GM21619 (cell line): ENCODE data around the gene CAMK4.

Experiments
- ATAC-seq: cut with Tn5 transposase; IDR thresholded peaks from one replicate; pipeline ENCODE4 v1.9.1; 2021; ENCODE audit not compliant: unreplicated experiment

CAMK4 gene

DNA sequence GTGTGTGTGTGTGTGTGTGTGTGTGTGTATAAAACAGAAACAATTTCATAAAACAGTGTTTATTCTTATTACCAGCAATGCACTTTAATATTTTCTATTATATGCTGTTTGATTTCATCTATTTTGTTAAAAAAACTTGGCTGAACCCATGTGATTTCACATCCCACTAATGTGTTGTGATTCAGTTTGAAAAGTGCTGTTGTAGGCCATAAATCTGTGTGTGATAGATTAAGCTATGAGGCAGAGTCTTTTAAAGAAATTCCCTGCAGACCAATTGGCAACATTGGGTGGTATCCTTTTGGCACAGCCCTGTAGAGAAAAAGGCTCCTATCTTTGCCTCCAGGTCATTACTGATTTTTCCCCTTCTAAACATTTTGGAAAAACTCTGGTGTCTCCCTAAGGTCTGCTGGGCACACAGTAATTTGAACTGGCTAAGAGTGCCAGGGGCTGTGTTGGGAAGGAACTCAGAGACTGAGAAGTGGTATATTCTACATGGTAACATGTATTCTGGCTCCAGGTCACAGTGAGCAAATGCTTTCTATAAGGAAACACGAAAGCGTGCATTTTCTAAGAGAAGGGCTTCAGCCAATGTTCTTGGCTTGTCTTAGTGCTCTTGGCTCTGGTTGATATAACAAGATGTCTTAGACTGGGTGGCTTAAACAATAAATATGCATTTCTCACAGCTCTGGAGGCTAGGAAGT lies 4.5 kb downstream of the CAMK4 start:
- ATAC-seq, result no peak

DNA sequence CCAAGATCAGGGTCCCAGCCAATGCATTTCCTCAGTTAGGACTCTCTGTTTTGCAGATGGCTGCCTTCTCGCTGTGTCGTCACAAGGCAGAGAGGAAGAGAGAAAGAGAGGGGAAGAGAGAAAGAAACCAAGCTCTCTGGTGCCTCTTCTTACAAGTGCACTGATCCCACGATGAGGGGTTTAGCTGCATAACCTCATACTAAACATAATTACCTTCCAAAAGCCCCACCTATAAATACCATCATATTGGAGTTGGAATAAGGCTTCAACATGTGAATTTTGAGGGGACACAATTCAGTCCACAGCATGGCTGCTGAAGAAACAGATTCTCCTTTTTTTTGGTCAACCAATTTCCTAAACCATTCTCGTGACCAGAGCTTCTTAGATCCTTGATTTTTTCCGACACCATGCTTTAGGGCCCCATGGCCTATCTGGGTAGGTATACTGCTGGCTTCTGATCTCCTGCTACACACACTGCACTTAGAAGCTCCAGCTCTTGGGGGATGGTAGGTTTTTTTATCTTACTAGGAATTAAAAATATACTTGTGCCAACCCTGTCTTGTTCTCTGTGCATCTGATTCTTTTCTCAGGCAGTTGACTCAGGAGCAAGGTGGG lies 5.1 kb downstream of the CAMK4 start:
- ATAC-seq, result no peak

- peak; percentile 31 for ATAC-seq
Observed at GRCh38 chr5:111229871-111230810, 6.0 kb downstream of the CAMK4 start.

DNA sequence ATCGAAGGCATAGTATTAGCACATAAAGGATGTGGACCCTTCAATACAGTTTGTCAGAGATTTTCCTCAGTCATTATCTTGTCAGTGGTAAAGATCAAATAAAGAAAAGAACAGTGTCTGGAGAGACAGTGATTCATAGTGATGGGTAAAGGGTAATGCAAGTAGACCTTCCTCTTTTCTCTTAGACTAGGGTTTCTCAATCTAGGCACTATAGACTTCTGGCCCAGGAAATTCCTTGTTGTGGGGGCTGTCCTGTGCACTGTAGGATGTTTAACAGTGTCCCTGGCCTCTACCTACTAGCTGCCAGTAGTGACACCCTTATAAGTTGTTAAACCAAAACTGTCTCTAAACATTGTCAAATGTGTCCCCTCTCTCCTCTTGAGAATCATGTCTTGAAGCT lies 6.9 kb downstream of the CAMK4 start:
- ATAC-seq, result no peak

DNA sequence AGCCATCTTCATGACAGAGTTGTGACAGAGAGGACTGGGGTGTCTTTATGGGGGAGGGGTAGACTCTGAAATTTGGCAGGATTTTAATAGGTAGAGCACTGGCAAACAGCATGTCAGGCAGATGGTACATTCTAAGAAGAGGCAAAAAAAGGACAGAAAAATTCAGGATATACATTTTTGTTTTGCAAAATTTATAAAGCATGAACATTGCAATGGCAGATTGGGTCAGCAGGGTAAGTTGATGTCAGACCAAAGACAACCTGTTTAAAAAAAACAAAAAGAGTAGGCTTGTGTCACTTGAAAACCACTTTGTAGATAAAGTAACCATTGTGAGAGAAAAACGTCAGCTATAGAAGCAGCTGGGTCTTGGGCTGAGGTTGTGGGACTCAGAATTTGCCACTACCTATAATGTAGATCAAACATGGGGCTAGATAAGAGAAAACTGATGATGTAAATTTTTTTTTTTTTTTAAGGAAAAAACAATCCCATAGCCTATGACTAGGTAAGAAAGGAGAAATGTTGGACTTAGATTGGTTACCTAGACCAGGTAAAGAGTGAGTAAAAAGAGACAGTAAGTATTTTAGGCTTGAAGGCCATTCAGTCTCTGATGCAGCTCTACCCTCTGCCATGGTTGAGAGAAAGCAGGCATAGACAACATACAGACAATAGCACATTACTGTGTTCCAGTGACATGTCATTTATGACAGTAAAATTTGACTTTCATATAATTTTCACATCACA lies 8.3 kb downstream of the CAMK4 start:
- ATAC-seq, result no peak

DNA sequence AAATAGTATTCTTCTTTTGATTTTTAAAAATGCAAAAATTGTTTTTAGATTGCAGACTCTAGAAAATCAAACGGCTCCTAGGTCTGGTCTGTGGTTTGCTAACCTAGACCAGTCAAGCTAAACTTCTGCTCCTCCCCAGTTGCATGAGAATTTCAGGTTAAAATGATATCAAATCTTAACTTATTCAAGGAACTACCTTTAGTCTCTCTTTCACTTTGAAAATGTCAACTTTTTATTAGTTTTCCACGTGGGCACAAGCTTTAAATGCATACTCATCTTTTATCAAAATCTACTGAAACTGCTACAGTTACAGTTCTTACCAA lies 8.8 kb downstream of the CAMK4 start:
- ATAC-seq, result no peak

- no peak for ATAC-seq
Observed at GRCh38 chr5:111234125-111234524, 9.9 kb downstream of the CAMK4 start.

GRCh38 chr5:111235635-111236034 lies 11.5 kb downstream of the CAMK4 start:
- ATAC-seq, result no peak

DNA sequence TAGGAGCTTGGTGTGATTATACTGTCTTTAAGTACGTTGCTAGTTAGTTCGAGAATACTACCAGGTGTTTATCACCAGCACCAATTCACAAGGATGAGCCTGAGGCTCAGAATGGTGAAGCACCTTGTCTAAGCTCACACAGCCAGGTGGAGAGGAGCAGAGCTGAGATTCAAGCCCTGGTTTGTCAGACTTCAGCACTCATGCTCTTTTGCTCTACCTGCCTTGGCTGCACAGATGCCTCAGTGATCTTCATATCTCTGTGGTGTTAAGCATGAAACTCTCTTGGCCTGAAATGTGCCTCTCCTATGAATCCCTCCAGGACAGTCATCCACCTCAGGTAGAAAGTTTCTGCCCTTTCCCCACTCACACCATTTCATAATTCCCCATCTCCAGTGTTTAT lies 12.2 kb downstream of the CAMK4 start:
- ATAC-seq, result no peak

GRCh38 chr5:111236995-111237394 lies 12.8 kb downstream of the CAMK4 start:
- no peak for ATAC-seq

DNA sequence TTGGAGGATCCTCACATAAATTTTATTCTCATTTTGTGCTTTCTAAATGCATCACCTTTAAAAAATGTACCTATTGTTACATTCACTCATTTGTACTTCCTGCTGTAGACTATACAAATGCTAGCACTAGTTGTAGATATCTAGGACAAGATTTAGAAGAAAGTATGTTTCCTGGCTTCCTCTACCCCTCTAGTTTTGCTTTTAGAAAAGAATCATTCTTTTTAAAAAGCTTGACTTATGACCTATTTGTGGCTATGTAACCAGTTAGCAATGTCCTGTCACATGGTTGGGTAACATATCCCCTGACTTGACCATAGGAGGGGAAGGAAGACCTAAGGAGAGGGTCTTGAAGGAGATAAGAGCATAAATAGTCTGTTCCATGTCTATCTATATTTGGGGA lies 13.3 kb downstream of the CAMK4 start:
- ATAC-seq, result no peak

GRCh38 chr5:111238431-111239225 lies 14.4 kb downstream of the CAMK4 start:
- ATAC-seq, result no peak

- ATAC-seq, result no peak
Observed at GRCh38 chr5:111241696-111242095, 17.5 kb downstream of the CAMK4 start.

GRCh38 chr5:111242606-111243005 lies 18.4 kb downstream of the CAMK4 start:
- no peak for ATAC-seq

- ATAC-seq, result no peak
Observed at GRCh38 chr5:111243318-111243717, 19.1 kb downstream of the CAMK4 start.

- ATAC-seq, result no peak
Observed at GRCh38 chr5:111245654-111246053, 21.5 kb downstream of the CAMK4 start.

GRCh38 chr5:111246459-111246858 lies 22.3 kb downstream of the CAMK4 start:
- no peak for ATAC-seq

GRCh38 chr5:111248571-111248970 lies 24.4 kb downstream of the CAMK4 start:
- no peak for ATAC-seq

GRCh38 chr5:111251921-111252320 lies 27.7 kb downstream of the CAMK4 start:
- ATAC-seq, result no peak

GRCh38 chr5:111252799-111253545 lies 28.8 kb downstream of the CAMK4 start:
- ATAC-seq, result peak; percentile 71
